ENCODE measurements around the gene SPATA2. TPM values are rescaled to one million over a fixed set of nuclear protein-coding genes. Genes with fewer than 3 reads are reported as not detected.
A peak's percentile ranks its signal among the peaks of the same experiment; 100 is the strongest.

SPATA2 gene
- total RNA-seq, 1 donor from 2014 or later: 10.3 TPM

GRCh38 chr20:49894073-49894470 is 21.3 kb downstream of the SPATA2 start:
- no peak for DNase-seq (ENCODE audit: low read depth, low spot score)
- Mint-ChIP-seq H3K4me1 (peaks cover 47% of the 10 kb centered on the region), H3K27me3 (ENCODE audit: low read depth) (no peaks in the 10 kb centered on the region), H3K27ac (ENCODE audit: unreplicated experiment) (no peak overlapping the region), H3K36me3 (ENCODE audit: low read depth) (no peaks in the 10 kb centered on the region), H3K9me3 (no peaks in the 10 kb centered on the region), H3K4me3 (no peak overlapping the region)
- TF ChIP-seq CTCF (conservative IDR thresholded peaks at IDR 0.05): no peak

- Mint-ChIP-seq H3K27me3 (ENCODE audit: low read depth) (no peaks in the 10 kb centered on the region), H3K4me1 (peaks cover 53% of the 10 kb centered on the region), H3K27ac (ENCODE audit: unreplicated experiment) (peak overlapping the region; percentile 47), H3K36me3 (ENCODE audit: low read depth) (no peaks in the 10 kb centered on the region), H3K4me3 (no peak overlapping the region), H3K9me3 (no peaks in the 10 kb centered on the region)
- TF ChIP-seq CTCF (conservative IDR thresholded peaks at IDR 0.05): no peak
- DNase-seq (ENCODE audit: low read depth, low spot score): no peak
Measured at GRCh38 chr20:49893242-49894072, 21.9 kb downstream of the SPATA2 start.

GRCh38 chr20:49892817-49893216 is 22.5 kb downstream of the SPATA2 start:
- H3K9me3 Mint-ChIP-seq: no peaks in the 10 kb centered on the region
- H3K27ac Mint-ChIP-seq (ENCODE audit: unreplicated experiment): peak overlapping the region; percentile 47
- no peak for DNase-seq (ENCODE audit: low read depth, low spot score)
- H3K36me3 Mint-ChIP-seq (ENCODE audit: low read depth): no peaks in the 10 kb centered on the region
- H3K27me3 Mint-ChIP-seq (ENCODE audit: low read depth): no peaks in the 10 kb centered on the region
- no peak for TF ChIP-seq CTCF (conservative IDR thresholded peaks at IDR 0.05)
- H3K4me1 Mint-ChIP-seq: peaks cover 57% of the 10 kb centered on the region
- H3K4me3 Mint-ChIP-seq: no peak overlapping the region

- H3K9me3 Mint-ChIP-seq: no peaks in the 10 kb centered on the region
- DNase-seq (ENCODE audit: low read depth, low spot score): no peak
- H3K4me1 Mint-ChIP-seq: peaks cover 62% of the 10 kb centered on the region
- no peaks in the 10 kb centered on the region for H3K27me3 Mint-ChIP-seq (ENCODE audit: low read depth)
- TF ChIP-seq CTCF (conservative IDR thresholded peaks at IDR 0.05): no peak
- peaks cover 3% of the 10 kb centered on the region for H3K36me3 Mint-ChIP-seq (ENCODE audit: low read depth)
- peak overlapping the region; percentile 22 for H3K27ac Mint-ChIP-seq (ENCODE audit: unreplicated experiment)
- H3K4me3 Mint-ChIP-seq: no peak overlapping the region
Measured at GRCh38 chr20:49892260-49892659, 23.1 kb downstream of the SPATA2 start.

GRCh38 chr20:49891476-49892110 is 23.7 kb downstream of the SPATA2 start:
- no peak for TF ChIP-seq CTCF (conservative IDR thresholded peaks at IDR 0.05)
- Mint-ChIP-seq H3K27ac (ENCODE audit: unreplicated experiment) (peak overlapping the region; percentile 83), H3K9me3 (no peaks in the 10 kb centered on the region), H3K27me3 (ENCODE audit: low read depth) (no peaks in the 10 kb centered on the region), H3K4me1 (peaks cover 69% of the 10 kb centered on the region), H3K36me3 (ENCODE audit: low read depth) (peaks cover 4% of the 10 kb centered on the region), H3K4me3 (peak overlapping the region; percentile 50)
- no peak for DNase-seq (ENCODE audit: low read depth, low spot score)
